ENCODE data around the gene SORL1. TPM values are rescaled to one million over a fixed set of nuclear protein-coding genes. Genes with fewer than 3 reads are reported as not detected.

The SORL1 gene
- total RNA-seq, 1 experiment from 2014 or later: 4.9 TPM

GRCh38 chr11:121510438-121510837 lies 58.3 kb downstream of the SORL1 start:
- Histone ChIP-seq H4K20me1 (ENCODE audit: insufficient read depth) (no peaks in the 10 kb centered on the region), H3K4me3 (no peak overlapping the region), H3K27ac (no peak overlapping the region), H3F3A (ENCODE audit: insufficient read depth, low read depth) (no peaks in the 10 kb centered on the region), H2AFZ (no peak overlapping the region), H3K9me3 (ENCODE audit: insufficient read depth, low read depth) (no peaks in the 10 kb centered on the region), H3K4me2 (no peak overlapping the region), H3K27me3 (ENCODE audit: insufficient read depth, low read depth) (peaks cover 11% of the 10 kb centered on the region; the same call in 1 of the 2 replicates), H3K4me1 (replicated peaks; ENCODE audit: insufficient read depth) (no peaks in the 10 kb centered on the region), H3K9me2 (ENCODE audit: insufficient read depth) (no peaks in the 10 kb centered on the region), H3K36me3 (ENCODE audit: low read depth) (no peaks in the 10 kb centered on the region), H3K79me2 (ENCODE audit: low read depth) (no peaks in the 10 kb centered on the region)
- ChIA-PET CTCF (no interaction called here), POLR2A (ENCODE audit: unreplicated experiment) (no interaction called here)
- intact Hi-C loops (cut with micrococcal nuclease; ENCODE audit: unreplicated experiment): no loop called here
- DNase-seq: no peak
- BruUV-seq (replicated peaks): no TSS peak
- TF ChIP-seq EZH2 (IDR thresholded peaks at IDR 0.05; ENCODE audit: low read depth) (no peak), CTCF (conservative IDR thresholded peaks at IDR 0.05) (no peak)

- no peaks in the 10 kb centered on the region for H3F3A ChIP-seq (ENCODE audit: insufficient read depth, low read depth)
- no peak for DNase-seq
- H3K79me2 ChIP-seq (ENCODE audit: low read depth): no peaks in the 10 kb centered on the region
- H3K4me1 ChIP-seq (replicated peaks; ENCODE audit: insufficient read depth): no peaks in the 10 kb centered on the region
- H3K9me2 ChIP-seq (ENCODE audit: insufficient read depth): no peaks in the 10 kb centered on the region
- TF ChIP-seq EZH2 (IDR thresholded peaks at IDR 0.05; ENCODE audit: low read depth) (no peak), CTCF (conservative IDR thresholded peaks at IDR 0.05) (no peak)
- POLR2A ChIA-PET (ENCODE audit: unreplicated experiment): interaction anchor here (0.8 kb wide), 1 partner anchor 66 kb away, joined by 8 read pairs; no protein-coding TSS in a partner anchor
- no peaks in the 10 kb centered on the region for H3K36me3 ChIP-seq (ENCODE audit: low read depth)
- CTCF ChIA-PET: no interaction called here
- no peak overlapping the region for H3K4me2 ChIP-seq
- H3K27ac ChIP-seq: no peak overlapping the region
- no peaks in the 10 kb centered on the region for H3K9me3 ChIP-seq (ENCODE audit: insufficient read depth, low read depth)
- H2AFZ ChIP-seq: no peak overlapping the region
- intact Hi-C loops (cut with micrococcal nuclease; ENCODE audit: unreplicated experiment): no loop called here
- no peak overlapping the region for H3K4me3 ChIP-seq
- BruUV-seq (replicated peaks): no TSS peak
- H3K27me3 ChIP-seq (ENCODE audit: insufficient read depth, low read depth): peaks cover 11% of the 10 kb centered on the region; the same call in 1 of the 2 replicates
- H4K20me1 ChIP-seq (ENCODE audit: insufficient read depth): no peaks in the 10 kb centered on the region
Measured at GRCh38 chr11:121512468-121513465, 60.7 kb downstream of the SORL1 start.

GRCh38 chr11:121513807-121514206 lies 61.7 kb downstream of the SORL1 start:
- Histone ChIP-seq H3K9me3 (ENCODE audit: insufficient read depth, low read depth) (no peaks in the 10 kb centered on the region), H3K4me1 (replicated peaks; ENCODE audit: insufficient read depth) (no peaks in the 10 kb centered on the region), H3K4me2 (no peak overlapping the region), H3K36me3 (ENCODE audit: low read depth) (no peaks in the 10 kb centered on the region), H2AFZ (no peak overlapping the region), H3K79me2 (ENCODE audit: low read depth) (no peaks in the 10 kb centered on the region), H3F3A (ENCODE audit: insufficient read depth, low read depth) (no peaks in the 10 kb centered on the region), H3K27ac (no peak overlapping the region), H3K4me3 (no peak overlapping the region), H4K20me1 (ENCODE audit: insufficient read depth) (no peaks in the 10 kb centered on the region), H3K9me2 (ENCODE audit: insufficient read depth) (no peaks in the 10 kb centered on the region), H3K27me3 (ENCODE audit: insufficient read depth, low read depth) (peaks cover 11% of the 10 kb centered on the region; the same call in 1 of the 2 replicates)
- TF ChIP-seq EZH2 (IDR thresholded peaks at IDR 0.05; ENCODE audit: low read depth) (no peak), CTCF (conservative IDR thresholded peaks at IDR 0.05) (no peak)
- CTCF ChIA-PET: no interaction called here
- POLR2A ChIA-PET (ENCODE audit: unreplicated experiment): no interaction called here
- intact Hi-C loops (cut with micrococcal nuclease; ENCODE audit: unreplicated experiment): no loop called here
- no TSS peak for BruUV-seq (replicated peaks)
- no peak for DNase-seq
